GM08714 (cell line): Measurements from ENCODE around the gene FAM76A.
A peak's percentile ranks its signal among the peaks of the same experiment; 100 is the strongest.
"Not testable (repeated sequence)": the region's sequence is repeated elsewhere in the genome, so short reads cannot be mapped to it uniquely, and the experiment has no call there.

Source experiments
- H3K4me3 ChIP-seq: fragments of 200-500 bp; sonication (Bioruptor generic); 2 replicates; pipeline ENCODE4 v1.5.1; 2014; ENCODE audit warnings: mild to moderate bottlenecking, low read length, inconsistent platforms
- ZNF274 ChIP-seq: IDR thresholded peaks from 2 replicates; pipeline ENCODE4 v1.6.1; 2012; ENCODE audit warnings: mild to moderate bottlenecking, low read depth, low read length

FAM76A gene

DNA sequence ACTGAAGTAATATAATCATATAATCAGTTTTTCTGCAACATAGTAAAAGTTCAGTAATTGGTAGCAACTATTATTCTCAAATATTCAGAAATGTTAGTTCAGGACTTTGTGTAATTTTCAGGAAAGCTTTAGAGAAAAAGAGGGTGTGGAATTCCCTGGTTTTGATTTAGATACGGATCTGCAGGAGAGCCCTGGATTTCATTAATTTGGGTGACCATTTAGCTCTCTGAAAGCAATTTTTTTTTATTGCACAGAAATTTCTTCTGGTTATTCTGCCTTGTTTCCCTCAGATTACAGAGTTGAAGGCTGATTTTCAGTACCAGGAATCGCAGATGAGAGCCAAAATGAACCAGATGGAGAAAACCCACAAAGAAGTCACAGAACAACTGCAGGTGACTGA, 33.5 kb downstream of the FAM76A start:
- H3K4me3 ChIP-seq = no peak overlapping the region
- no peak for TF ChIP-seq ZNF274

DNA sequence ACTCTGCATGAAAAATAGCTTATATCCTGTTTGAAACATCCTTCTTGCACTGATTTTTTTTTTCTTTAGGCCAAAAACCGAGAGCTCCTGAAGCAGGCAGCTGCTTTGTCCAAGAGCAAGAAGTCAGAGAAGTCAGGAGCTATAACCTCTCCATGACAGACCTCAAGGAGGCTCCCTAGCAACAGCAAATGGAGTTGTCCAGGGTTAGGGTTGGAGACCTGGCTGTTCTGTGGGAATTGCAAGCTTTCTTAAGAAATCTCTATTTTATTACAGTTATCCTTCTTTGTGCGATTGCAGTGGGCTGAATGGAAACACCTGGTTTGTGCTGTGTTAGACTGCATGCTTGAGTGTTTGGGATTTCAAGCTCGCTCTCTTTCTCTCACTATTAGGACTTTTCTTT, 34.7 kb downstream of the FAM76A start:
- H3K4me3 ChIP-seq = no peak overlapping the region
- no peak for TF ChIP-seq ZNF274

DNA sequence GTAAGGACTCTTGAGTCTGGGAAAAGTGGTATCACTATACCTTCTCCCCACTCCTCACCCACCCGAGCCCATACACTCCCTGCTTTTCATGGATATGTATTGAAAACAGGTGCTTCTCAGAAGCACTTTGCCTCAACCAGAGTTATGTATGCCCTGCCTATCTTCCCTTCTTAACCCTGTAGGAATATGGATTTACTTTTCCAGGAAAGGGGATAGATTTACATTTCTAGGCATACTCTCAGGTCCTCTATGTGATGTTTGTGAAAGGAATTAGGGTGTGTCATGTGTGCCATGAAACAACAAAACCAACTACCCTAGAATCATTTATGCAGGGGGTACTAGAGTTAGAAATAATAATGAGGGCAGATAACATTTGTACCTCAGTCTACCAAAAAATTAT, 36.3 kb downstream of the FAM76A start:
- H3K4me3 ChIP-seq = no peak overlapping the region

DNA sequence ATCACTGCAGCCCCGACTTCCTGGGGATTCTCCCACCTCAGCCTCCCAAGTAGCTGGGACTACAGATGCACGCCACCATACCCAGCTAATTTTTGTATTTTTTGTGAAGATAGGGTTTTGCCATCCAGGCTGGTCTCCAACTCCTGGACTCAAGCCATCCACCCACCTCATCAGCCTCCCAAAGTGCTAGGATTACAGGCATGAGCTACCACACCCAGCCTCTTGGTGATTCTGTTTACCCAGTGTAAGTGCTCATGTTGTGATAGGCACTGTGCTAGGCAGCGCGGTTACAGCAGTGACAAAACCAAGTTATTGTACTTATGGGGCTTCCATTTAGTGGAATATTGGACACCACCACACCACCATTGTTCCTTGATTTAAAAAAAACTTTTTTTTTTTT, 37.6 kb downstream of the FAM76A start:
- H3K4me3 ChIP-seq = no peak overlapping the region
- TF ChIP-seq ZNF274 = no peak

More for the DNA sequence above, 36.3 kb downstream of the FAM76A start:
- TF ChIP-seq ZNF274 = no peak

DNA sequence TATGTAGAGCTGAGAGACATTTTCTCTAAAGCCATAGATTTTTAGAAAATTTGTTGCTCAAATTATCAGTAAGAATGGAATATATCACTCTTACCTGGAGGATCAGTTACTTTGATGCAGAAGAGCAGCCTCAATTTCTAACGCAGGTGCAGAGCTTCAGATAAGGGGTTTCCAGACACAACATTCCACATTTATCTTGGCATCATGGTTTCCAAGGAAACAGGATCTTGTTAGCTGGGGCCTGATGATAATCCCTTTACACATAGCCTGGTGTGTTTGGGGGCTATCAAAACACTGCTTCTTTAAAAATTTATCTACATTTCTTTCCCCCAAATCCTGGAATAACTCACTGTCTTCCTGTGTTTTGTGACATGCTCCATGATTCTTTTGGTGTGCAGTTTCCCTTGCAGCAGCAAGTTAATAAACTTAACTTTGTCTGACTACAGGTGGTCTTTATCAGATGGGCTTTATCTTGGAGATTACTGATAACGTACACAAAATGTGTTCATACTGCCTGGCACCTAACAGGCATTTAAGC, 44.6 kb downstream of the FAM76A start:
- no peak overlapping the region for H3K4me3 ChIP-seq
- TF ChIP-seq ZNF274 = no peak

DNA sequence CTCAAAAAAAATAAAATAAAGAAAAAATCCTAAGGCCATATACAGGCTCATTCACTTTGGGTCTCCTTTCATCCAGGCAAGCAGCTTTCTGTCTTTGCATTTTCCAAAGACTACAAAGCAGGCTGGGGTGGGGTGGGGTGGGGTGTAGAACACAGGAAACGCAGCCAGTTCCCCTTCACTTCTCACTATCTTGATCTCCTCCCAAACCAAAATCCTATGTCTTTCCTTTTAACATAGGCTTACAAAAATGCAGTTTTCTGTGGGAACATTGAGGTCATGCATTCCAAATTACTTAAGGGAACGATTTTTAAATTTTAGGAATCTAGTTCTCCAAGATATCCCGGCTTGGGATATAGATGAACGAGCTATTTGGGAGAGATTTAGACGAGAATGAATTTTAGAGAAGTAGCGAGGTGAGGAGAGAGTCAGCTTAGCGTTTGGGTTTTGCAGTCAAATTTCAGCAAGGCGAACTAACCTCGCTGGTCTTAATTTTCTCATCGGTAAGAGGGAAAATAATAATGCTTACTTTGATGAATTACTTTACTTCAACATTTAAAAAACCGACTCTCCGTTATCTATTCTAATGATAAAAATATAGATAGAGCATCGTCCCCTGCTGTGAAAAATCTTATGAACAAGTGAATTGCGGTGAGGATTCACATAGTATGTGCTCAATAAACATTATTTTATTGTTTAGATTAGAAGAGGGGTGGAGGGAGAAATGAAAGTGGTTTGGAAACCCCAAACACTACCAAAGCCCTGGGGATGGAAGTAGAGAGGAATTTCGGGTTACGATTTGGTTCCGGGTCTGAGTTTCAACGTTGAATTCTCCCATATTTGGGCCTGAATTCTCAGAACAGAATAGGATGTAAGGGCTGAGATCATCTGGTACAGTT, 46.5 kb downstream of the FAM76A start:
- no peak for TF ChIP-seq ZNF274
- H3K4me3 ChIP-seq = peak overlapping the region; percentile 52; the same call in 1 of the 2 replicates

DNA sequence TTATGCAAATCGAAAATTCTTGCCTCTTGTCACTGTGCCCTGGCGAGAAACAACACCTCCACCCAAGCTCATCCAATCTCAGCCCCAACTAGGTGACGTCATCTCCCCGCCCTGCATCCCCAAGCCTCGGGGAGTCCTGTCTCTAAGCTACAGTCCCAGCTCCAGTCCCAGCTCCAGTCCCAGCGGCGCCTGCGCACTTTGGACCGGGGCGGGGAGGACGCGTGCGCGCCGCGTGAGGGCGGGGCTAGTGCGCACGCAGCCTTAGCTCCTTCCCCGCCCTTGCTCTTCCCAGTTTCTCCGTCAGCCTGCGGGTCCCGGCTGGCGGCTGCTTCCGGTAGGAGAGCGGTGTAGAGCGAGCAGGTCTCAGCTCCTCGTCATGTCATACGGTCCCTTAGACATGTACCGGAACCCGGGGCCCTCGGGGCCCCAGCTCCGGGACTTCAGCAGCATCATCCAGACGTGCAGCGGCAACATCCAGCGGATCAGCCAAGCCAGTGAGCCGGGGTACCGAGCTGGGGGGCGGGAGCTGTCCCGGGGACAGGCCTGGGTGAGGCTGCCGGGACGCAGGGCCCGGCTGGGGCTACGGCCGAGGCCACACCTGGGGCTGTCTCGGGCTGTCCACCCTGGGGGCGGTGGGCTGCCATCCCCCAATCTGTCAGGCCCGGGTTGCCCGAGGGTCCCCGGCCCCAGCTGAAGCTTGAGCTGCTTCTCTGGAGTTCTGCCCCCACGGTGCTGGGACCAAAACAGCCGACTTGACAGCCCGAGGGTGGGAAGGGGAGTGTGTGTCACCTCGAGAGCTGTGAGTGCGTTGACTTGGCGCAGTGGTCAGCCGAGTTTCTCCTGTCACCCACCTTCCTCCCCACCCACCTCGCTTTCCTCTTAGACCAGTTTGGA, 47.4 kb downstream of the FAM76A start, which contains the start of gene STX12:
Gene STX12, plus strand, starts transcription at position 288 of the 894 bp plus-strand sequence. Its CDS starts 89 bp downstream, at position 377.
- TF ChIP-seq ZNF274 = no peak
- H3K4me3 ChIP-seq = peak within 1 kb of the TSS; percentile 94

DNA sequence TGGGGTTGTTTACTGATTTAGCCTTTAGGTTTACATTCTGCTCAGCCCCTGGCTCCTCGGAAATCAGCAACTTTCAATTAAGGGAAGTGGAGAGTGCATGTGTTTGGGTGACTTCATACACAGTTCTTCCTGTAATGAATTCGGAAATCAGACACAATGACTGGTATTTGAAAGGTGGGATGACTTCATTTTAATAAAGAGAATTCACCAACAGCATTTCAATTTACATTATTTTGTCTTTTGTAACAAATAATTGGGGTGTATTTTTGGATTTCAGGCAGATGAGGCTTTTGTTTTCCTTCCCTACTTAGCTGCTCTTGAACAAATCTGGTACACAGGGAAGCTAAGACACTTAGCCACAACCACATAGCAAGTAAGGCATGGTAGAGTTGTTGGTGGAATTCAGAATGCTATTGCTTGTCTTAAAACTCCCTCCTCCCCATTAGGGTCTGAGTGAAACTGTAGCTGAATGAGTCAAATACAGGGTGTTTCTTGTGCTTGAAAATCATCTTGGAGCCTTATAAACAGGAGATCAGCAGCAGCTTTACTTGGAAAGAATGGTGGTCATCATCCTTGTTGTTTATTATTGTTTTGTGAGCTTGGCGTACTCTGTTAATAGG, 48.2 kb downstream of the FAM76A start:
- no peak for TF ChIP-seq ZNF274
- H3K4me3 ChIP-seq = peak overlapping the region; percentile 94

DNA sequence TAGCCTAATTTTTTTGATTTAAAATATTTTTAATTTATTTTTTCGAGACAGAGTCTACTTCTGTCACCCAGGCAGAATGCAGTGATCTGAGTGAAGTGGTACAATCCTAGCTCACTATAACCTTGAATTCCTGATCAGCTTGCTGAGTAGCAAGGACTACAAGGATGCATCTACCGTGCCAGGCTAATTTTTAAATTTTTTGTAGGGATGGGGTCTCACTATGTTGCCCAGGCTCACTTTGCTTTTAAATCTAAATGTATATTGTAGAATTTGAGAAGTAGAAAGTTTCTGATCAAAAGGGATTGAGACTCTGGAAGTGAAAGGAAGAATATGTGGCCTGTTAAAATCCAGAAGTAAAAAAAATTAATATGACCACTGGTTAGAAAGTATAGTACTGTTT, 48.9 kb downstream of the FAM76A start:
- peak overlapping the region; percentile 94 for H3K4me3 ChIP-seq
- no peak for TF ChIP-seq ZNF274

DNA sequence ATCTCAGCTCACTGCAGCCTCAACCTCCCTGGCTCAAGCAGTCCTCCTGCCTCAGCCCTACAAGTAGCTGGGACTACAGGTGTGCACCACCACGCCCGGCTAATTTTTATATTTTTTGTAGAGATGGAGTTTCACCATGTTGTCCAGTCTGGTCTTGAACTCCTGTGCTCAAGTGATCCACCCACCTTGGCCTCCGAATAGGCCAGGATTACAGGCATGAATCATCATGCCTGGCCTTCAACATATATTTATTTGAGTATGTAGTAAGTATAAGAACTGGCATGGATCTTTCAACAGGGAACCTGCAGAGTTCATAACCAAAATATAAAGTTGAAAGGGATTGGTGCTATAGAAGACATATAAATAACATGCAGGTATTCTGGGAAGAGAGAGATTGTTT, 49.6 kb downstream of the FAM76A start:
- H3K4me3 ChIP-seq = not testable (repeated sequence)

DNA sequence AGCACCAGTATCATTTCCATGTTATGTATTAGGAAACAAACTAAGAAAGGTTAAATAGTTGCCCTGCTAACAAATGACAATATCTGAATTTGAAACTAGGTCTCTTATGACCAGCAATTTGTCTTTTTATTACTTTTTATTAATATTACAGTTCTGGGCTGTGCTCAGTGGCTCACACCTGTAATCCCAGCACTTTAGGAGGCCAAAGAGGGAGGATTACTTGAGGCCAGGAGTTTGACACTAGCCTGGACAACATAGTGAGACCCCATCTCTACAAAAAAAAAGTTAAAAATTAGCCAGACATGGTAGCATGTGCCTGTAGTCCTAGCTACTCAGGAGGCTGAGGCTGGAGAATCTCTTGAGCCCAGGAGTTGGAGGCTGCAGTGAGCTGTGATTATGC, 50.5 kb downstream of the FAM76A start:
- not testable (repeated sequence) for H3K4me3 ChIP-seq

DNA sequence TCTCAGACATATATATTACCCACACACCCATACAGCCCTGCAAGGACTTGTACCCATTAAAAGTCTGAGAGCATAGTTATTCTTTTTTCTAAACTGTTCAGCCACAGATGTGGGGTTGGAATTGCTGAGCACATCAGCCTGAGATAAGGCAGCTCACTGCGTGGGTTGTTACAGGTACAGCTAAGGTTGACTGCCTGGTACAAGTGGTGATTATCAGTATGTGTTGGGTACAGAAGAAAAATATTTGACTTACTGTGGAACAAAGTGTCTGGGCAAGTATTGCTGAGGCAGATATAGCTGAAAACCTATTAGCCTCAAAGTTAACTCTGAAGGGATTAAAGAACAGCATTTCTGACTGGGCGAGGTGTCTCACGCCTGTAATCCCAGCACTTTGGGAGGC, 52.3 kb downstream of the FAM76A start:
- no peak overlapping the region for H3K4me3 ChIP-seq
- no peak for TF ChIP-seq ZNF274

DNA sequence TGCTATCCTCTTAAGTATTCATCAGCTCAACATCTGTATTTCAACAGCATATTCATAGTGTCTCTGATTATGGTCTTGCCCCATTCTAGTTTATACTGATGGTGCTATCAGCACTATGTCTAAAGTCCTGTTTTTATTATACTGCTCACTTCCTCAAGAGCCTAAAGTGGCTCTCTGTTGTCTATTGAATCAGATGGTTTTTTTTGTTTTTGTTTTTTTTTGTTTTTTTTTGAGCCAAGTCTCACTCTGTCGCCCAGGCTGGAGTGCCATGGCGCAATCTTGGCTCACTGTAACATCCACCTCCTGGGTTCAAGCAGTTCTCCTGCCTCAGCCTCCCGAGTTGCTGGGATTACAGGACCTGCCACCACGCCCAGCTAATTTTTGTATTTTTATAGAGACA, 53.4 kb downstream of the FAM76A start:
- no peak for TF ChIP-seq ZNF274

DNA sequence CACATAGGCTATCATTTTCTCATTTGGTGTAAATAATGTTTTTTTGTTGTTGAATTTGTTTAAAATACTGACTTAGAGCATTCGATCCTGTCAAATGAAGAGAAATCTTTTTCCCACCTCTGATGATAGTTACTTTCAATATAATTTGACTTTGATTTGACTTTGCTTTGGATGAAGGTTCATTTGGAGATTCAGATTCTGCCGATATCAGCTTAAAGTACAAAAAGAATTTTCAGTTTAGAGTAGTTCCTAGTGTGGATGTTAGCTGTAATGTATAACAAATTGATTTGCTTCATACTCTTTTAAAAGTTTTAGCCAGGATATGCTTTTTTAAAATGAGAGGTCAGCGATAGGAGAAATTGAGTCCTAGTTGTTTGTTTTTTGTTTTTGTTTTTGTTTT, 57.2 kb downstream of the FAM76A start:
- no peak for TF ChIP-seq ZNF274
- H3K4me3 ChIP-seq = no peak overlapping the region

More for the DNA sequence above, 53.4 kb downstream of the FAM76A start:
- H3K4me3 ChIP-seq = no peak overlapping the region
